Heart left ventricle (tissue), 16 donors: ENCODE data around the gene PTPDC1. TPM values are rescaled to one million over a fixed set of nuclear protein-coding genes. Genes with fewer than 3 reads are reported as not detected.
"Not testable (repeated sequence)": the region's sequence is repeated elsewhere in the genome, so short reads cannot be mapped to it uniquely, and the experiment has no call there.

Experiments
- ATAC-seq, 4 donors: fragments of 200-7000 bp; cut with Tn5 transposase; one replicate each; pipeline ENCODE4 v1.9.1; 2020 to 2022; ENCODE audit warnings: moderate library complexity in 4 of 4, mild to moderate bottlenecking in 3 of 4, moderate number of reproducible peaks in 1 of 4
- DNase-seq, 5 donors: peaks; one replicate each; pipeline ENCODE4 v3.0.0-alpha.2; 2020
- H3K27ac ChIP-seq, 12 donors: fragments of 200-600 bp; sonication (generic) in 4 of 12; one replicate each; pipeline versions ENCODE4 v1.5.0 to v1.8.0; 2016 to 2022; ENCODE audit warnings: mild to moderate bottlenecking in 2 of 12
- H3K27me3 ChIP-seq, 9 donors: fragments of 200-600 bp; sonication (generic) in 2 of 9; one replicate each; pipeline versions ENCODE4 v1.5.1 to v1.8.0; 2016 to 2022; ENCODE audit warnings: mild to moderate bottlenecking in 3 of 9
- H3K36me3 ChIP-seq, 9 donors: fragments of 200-600 bp; sonication (generic) in 2 of 9; one replicate each; pipeline versions ENCODE4 v1.5.0 to v1.8.0; 2018 to 2022; ENCODE audit warnings: mild to moderate bottlenecking in 2 of 9
- H3K4me1 ChIP-seq, 12 donors: fragments of 200-600 bp; sonication (generic) in 4 of 12; one replicate each; pipeline versions ENCODE4 v1.5.0 to v1.8.0; 2016 to 2022; ENCODE audit warnings: mild to moderate bottlenecking in 3 of 12
- H3K4me3 ChIP-seq, 12 donors: fragments of 200-600 bp; sonication (generic) in 4 of 12; one replicate each; pipeline versions ENCODE4 v1.5.0 to v1.8.0; 2017 to 2022; ENCODE audit warnings: mild to moderate bottlenecking in 9 of 12, moderate library complexity in 4 of 12
- H3K9me3 ChIP-seq, 12 donors: fragments of 200-600 bp; sonication (generic) in 4 of 12; one replicate each; pipeline versions ENCODE4 v1.5.0 to v1.8.0; 2016 to 2022; ENCODE audit warnings: mild to moderate bottlenecking in 1 of 12
- CTCF ChIP-seq, 12 donors: fragments of 200-600 bp; sonication (generic) in 4 of 12; IDR thresholded peaks; one replicate each; pipeline versions ENCODE4 v1.5.0 to v1.8.0; 2018 to 2022; ENCODE audit warnings: antibody characterized with exemption in 12 of 12, mild to moderate bottlenecking in 5 of 12
- POLR2A ChIP-seq, 2 donors: fragments of 450-650 bp; IDR thresholded peaks; one replicate each; pipeline ENCODE4 v1.6.1; 2017; ENCODE audit warnings: antibody characterized with exemption in 2 of 2, mild to moderate bottlenecking in 2 of 2, moderate library complexity in 2 of 2
- WGBS, 4 donors: extraction: QIAGEN DNeasy Blood & Tissue Kit in 2 of 4; methylation state at CpG; one replicate each; pipeline versions ENCODE4 v1.1.5 to v1.1.7; 2013 to 2018; 5-methylcytosine and 5-hydroxymethylcytosine counted together
- intact Hi-C, 10 donors: fragments of 100-400 bp; cut with DNase I; formaldehyde crosslinking; loops; one replicate each; pipeline versions ENCODE4 v1.11.1 to v1.14.2; 2022
- polyA plus RNA-seq, 2 donors: library from polyadenylated mRNA; stranded (reverse); fragments of 200-250 nt; gene quantifications; one replicate each; pipeline ENCODE4 v1.2.3, GENCODE V29; 2013
- total RNA-seq, 9 donors: library from RNA; depleted of rRNA in 2 of 9; stranded (reverse); fragments of >200 nt in 2 of 9; fragmentation: NEBNext Ultra II Directional in 3 of 9; extraction: Animal tissue kit (Norgen Biotek cat#: 25700) in 3 of 9; gene quantifications; one replicate each; pipeline versions ENCODE4 v1.1.0 to v1.2.4, GENCODE V29; 2016 to 2023
- donor health status: ischemic (EF 13 %, LVEDD 7.1; RV severe dilation, severe dysfunction).
- donor health status: healthy with polysubstance abuse.
- donor health status: DM: no; HTN: yes; CAD: no.
- donor health status: DM: no; HTN: no; CAD: no.
- donor health status: ischemic (EF 25% LVEDD 6.9; RV normal size, moderate dysfunction).
- donor health status: ischemic (EF 25% LVEDD 5.7; RV mildly dilated, moderate dysfunction).
- donor health status: healthy.
- donor health status: DM: yes; HTN: yes; CAD: no.
- donor health status: ischemic (EF 35%, LVEDD 5.7; RV mildly dilated, moderate dysfunction).
- donor health status: nonischemic (EF 11% LVEDD 7.7; RV severe dilation, severe dysfunction).
- donor health status: DM: yes; HTN: yes; CAD: no.
- donor health status: PGD.
- donor health status: ischemic (EF 29% LVEDD 5.4; RV normal size, mild dysfunction).
- donor health status: nonischemic (EF 23%, LVEDD 6.1; RV moderate dilation, normal function).

Gene PTPDC1
- total and polyA plus RNA-seq, 11 donors: 6.0 to 12.3 (median 7.9) TPM

- no peaks in the 10 kb centered on the region for H3K27me3 ChIP-seq
- TF ChIP-seq CTCF (IDR thresholded peaks at IDR 0.05): no peak
- WGBS, 4 donors: 69 to 76% (median 72%) methylated on average over 3 of the region's 3 CpGs
- peak overlapping the region in 1 of 12 donors; percentile 33 for H3K27ac ChIP-seq
- ATAC-seq (peak in 1 of 4 donors; percentile 10), DNase-seq (no peak)
- H3K4me1 ChIP-seq: peaks cover 0 to 16% (median 7%) of the 10 kb centered on the region in 12 donors
- intact Hi-C loops: no loop called here
- no peak overlapping the region for H3K4me3 ChIP-seq
- peaks cover 0 to 5% (median 0%) of the 10 kb centered on the region in 9 donors for H3K36me3 ChIP-seq
- H3K9me3 ChIP-seq: no peaks in the 10 kb centered on the region
These were observed 26.6 kb downstream of the PTPDC1 start for GRCh38 chr9:94110821-94111252.

DNA sequence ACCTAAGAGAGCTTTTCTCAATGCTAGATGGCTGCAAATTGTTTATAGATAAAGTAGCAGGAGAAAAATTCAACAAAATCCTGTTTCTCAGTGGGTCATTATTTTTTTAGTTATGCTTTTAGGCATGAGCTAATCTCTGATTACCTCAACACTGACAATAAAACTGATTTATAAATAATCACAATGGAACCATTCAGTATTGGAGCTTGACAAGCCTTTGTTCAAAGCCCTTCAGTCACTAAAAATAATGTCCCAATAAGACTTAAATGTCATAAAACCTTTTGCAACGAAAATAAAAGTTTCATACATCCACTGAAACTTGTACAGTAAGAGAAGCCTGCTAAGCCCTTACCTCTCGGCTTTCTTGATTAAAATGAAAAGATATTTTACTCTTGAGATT lies 27.2 kb downstream of the PTPDC1 start:
- Histone ChIP-seq H3K9me3 (no peaks in the 10 kb centered on the region), H3K4me1 (peaks cover 0 to 16% (median 7%) of the 10 kb centered on the region in 12 donors), H3K27me3 (no peaks in the 10 kb centered on the region), H3K36me3 (no peaks in the 10 kb centered on the region), H3K27ac (no peak overlapping the region), H3K4me3 (no peak overlapping the region)
- DNase-seq (no peak), ATAC-seq (no peak)
- intact Hi-C loops: no loop called here
- WGBS, 4 donors: 79 to 91% (median 84%) methylated on average over 2 of the region's 2 CpGs
- no peak for TF ChIP-seq CTCF (IDR thresholded peaks at IDR 0.05)
- TF ChIP-seq POLR2A (IDR thresholded peaks at IDR 0.05): no peak

GRCh38 chr9:94112716-94113465 lies 28.6 kb downstream of the PTPDC1 start:
- H3K27ac ChIP-seq: peak overlapping the region in 3 of 12 donors; percentile 49 to 70 (median 66)
- H3K4me3 ChIP-seq: no peak overlapping the region
- intact Hi-C loops: no loop called here
- H3K4me1 ChIP-seq: peaks cover 0 to 13% (median 7%) of the 10 kb centered on the region in 12 donors
- no peaks in the 10 kb centered on the region for H3K36me3 ChIP-seq
- WGBS, 4 donors: 83 to 89% (median 86%) methylated on average over 8 of the region's 8 CpGs
- no peak for DNase-seq
- no peaks in the 10 kb centered on the region for H3K27me3 ChIP-seq
- no peak for TF ChIP-seq POLR2A (IDR thresholded peaks at IDR 0.05)
- no peak for TF ChIP-seq CTCF (IDR thresholded peaks at IDR 0.05)
- H3K9me3 ChIP-seq: no peaks in the 10 kb centered on the region
- ATAC-seq: peak in 3 of 4 donors; percentile 32 to 80 (median 32)

GRCh38 chr9:94120088-94120487 lies 35.8 kb downstream of the PTPDC1 start:
- intact Hi-C loops: loop anchor here in 1 of 10 donors (10.0 kb wide), 1 partner anchor 725 kb away; no protein-coding TSS in a partner anchor
- H3K27me3 ChIP-seq, H3K36me3 ChIP-seq, H3K27ac ChIP-seq, H3K4me1 ChIP-seq, DNase-seq, ATAC-seq, H3K4me3 ChIP-seq: not testable (repeated sequence)
- peaks cover 0 to 11% (median 0%) of the 10 kb centered on the region in 12 donors for H3K9me3 ChIP-seq
- WGBS, 4 donors: 88 to 90% (median 89%) methylated on average over 7 of the region's 7 CpGs
